ENCODE measurements around the gene LGI2.

LGI2 gene

GRCh38 chr4:25001509-25001908 is 29.2 kb downstream of the LGI2 start:
- Histone ChIP-seq H3K27me3 (peaks cover 27% of the 10 kb centered on the region), H3K9me3 (no peaks in the 10 kb centered on the region), H3K4me3 (ENCODE audit: low read depth in 1 of 2, low read length in 1 of 2) (no peak overlapping the region), H3K36me3 (no peaks in the 10 kb centered on the region), H3K27ac (no peak overlapping the region), H3K4me1 (ENCODE audit: control insufficient read depth in 1 of 2, insufficient read depth in 1 of 2, low read depth in 1 of 2, low read length in 1 of 2) (no peaks in the 10 kb centered on the region)
- TF ChIP-seq CTCF (IDR thresholded peaks at IDR 0.05), result no peak

DNA sequence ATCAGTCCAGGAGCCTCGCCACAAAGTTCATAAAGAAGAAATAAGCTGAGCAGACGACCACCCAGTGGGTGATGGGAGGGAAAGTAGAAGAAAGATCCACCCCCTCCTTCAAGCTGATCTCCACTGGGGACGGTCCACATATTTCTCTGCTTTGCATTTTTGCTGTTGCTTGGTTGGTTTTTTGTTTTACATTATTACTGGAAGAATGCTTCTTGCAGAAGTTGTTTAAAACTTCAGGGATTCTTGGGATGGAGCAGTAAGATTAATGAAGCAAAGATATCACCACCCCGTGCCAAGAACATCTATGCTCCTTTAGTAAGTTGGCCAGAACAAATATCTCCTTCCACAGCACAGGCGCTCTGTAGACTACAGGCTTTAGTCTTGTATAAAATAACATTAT is 30.1 kb downstream of the LGI2 start:
- no peak for TF ChIP-seq CTCF (IDR thresholded peaks at IDR 0.05)
- Histone ChIP-seq H3K4me3 (ENCODE audit: low read depth in 1 of 2, low read length in 1 of 2) (no peak overlapping the region), H3K9me3 (no peaks in the 10 kb centered on the region), H3K4me1 (ENCODE audit: control insufficient read depth in 1 of 2, insufficient read depth in 1 of 2, low read depth in 1 of 2, low read length in 1 of 2) (no peaks in the 10 kb centered on the region), H3K27me3 (peaks cover 23% of the 10 kb centered on the region), H3K36me3 (no peaks in the 10 kb centered on the region), H3K27ac (no peak overlapping the region)

DNA sequence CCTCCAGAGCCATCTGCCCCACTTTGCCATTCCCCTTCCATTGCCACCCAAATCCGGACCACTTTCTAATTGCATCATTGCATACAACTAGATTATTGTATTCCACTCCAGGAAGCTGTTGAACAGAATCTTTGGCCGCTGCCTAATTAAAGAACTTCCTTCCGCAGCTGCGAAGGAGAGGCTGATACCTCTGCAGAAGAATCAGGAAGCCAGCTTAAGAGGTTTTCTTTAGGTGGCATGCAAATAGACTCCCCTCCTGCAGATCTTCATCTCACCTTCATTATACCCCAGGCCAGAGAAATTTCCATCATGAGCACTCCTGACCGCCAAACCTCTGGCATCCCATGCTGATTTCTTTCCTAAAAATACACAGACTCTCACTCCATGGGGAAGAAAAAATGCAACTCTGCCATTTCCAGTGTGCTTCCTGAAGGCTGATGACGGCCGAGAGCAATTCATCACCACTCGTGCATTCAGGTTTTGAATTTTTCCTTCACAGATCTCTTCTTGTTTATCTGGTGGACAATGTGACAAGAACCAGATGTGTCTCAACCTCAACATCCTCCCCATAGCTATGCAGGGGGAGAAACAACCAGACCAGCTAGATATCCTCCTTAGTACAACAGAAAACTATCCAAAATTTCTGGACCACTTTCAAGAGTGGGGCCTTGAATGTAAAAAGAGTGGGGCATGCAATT is 31.2 kb downstream of the LGI2 start:
- TF ChIP-seq CTCF (IDR thresholded peaks at IDR 0.05), result no peak
- no peak overlapping the region for H3K27ac ChIP-seq
- H3K4me3 ChIP-seq (ENCODE audit: low read depth in 1 of 2, low read length in 1 of 2), result no peak overlapping the region
- no peaks in the 10 kb centered on the region for H3K9me3 ChIP-seq
- no peaks in the 10 kb centered on the region for H3K4me1 ChIP-seq (ENCODE audit: control insufficient read depth in 1 of 2, insufficient read depth in 1 of 2, low read depth in 1 of 2, low read length in 1 of 2)
- no peaks in the 10 kb centered on the region for H3K36me3 ChIP-seq
- H3K27me3 ChIP-seq, result peaks cover 23% of the 10 kb centered on the region

DNA sequence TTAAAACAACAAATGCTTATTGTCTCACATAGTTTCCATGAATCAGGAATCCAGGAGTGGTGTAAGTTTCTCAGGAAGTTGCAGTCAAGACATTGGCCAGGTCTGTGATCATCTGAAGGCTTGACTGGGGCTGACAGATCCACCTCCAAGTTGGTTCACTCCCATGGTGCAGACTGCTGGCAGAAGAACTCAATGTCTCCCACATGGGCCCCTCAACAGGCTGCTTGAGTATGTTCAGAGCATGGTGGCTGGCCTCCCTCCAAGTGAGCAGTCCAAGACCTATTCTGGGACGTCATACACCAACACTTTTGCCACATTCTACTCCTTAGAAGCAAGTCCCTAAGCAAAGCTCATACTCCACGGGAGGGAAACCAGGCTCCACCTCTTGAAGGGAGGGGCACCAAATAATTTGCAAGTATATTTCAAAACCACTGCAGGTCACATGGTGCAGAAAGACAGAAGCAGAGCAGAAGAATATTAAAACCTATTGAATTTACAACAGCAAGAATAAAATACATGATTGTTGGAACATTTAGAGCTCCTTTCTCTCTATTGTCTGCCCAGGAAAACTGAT is 35.3 kb downstream of the LGI2 start:
- Histone ChIP-seq H3K9me3 (no peaks in the 10 kb centered on the region), H3K27me3 (peaks cover 9% of the 10 kb centered on the region), H3K27ac (no peak overlapping the region), H3K4me3 (ENCODE audit: low read depth in 1 of 2, low read length in 1 of 2) (no peak overlapping the region), H3K36me3 (no peaks in the 10 kb centered on the region), H3K4me1 (ENCODE audit: control insufficient read depth in 1 of 2, insufficient read depth in 1 of 2, low read depth in 1 of 2, low read length in 1 of 2) (no peaks in the 10 kb centered on the region)
- no peak for TF ChIP-seq CTCF (IDR thresholded peaks at IDR 0.05)

DNA sequence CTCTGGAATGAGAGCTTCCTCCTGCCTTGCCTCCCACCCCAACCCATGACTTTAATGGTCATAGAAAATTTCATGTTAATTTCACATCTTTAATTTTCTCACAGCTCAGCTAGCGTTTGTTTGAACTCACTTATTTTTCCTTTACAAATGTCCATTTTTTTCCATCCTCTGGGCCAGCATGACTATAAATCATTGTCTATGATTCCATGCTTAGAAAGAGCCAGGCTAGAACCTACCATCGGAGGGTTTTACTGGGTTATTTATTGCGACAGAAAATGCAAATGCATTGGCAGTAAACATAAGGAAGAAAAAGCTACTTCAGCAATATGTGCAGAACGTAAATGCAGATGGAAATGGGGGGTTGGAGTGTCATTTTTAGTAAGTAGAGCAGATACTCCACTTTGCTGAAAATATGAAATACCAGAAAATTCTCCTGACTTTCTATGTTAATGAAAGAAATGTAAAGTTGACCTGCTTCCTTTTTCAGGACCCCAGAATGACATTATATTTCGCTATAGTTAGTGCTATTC is 37.1 kb downstream of the LGI2 start:
- no peaks in the 10 kb centered on the region for H3K27me3 ChIP-seq
- no peaks in the 10 kb centered on the region for H3K4me1 ChIP-seq (ENCODE audit: control insufficient read depth in 1 of 2, insufficient read depth in 1 of 2, low read depth in 1 of 2, low read length in 1 of 2)
- no peak overlapping the region for H3K4me3 ChIP-seq (ENCODE audit: low read depth in 1 of 2, low read length in 1 of 2)
- no peak for TF ChIP-seq CTCF (IDR thresholded peaks at IDR 0.05)
- H3K27ac ChIP-seq, result no peak overlapping the region
- no peaks in the 10 kb centered on the region for H3K9me3 ChIP-seq
- H3K36me3 ChIP-seq, result no peaks in the 10 kb centered on the region

Measured in neutrophil (primary cell).